Globus pallidus (tissue), 1 donor: ENCODE data around the gene DNAAF2.
"Not testable (repeated sequence)": the region's sequence is repeated elsewhere in the genome, so short reads cannot be mapped to it uniquely, and the experiment has no call there.

Source experiments
- DNase-seq: peaks from one replicate; pipeline ENCODE4 v3.0.0-alpha.2; 2015; ENCODE audit warnings: low spot score

The DNAAF2 gene

GRCh38 chr14:49621114-49621881, 13.7 kb downstream of the DNAAF2 start:
- no peak for DNase-seq

- peak; percentile 98 for DNase-seq
Observed at GRCh38 chr14:49620182-49621113, 14.6 kb downstream of the DNAAF2 start, which contains the start of the genes MGAT2 and RPL36AL. Gene MGAT2, plus strand, starts transcription at chr14:49620799. Its CDS starts 470 bp downstream, at chr14:49621269. Gene RPL36AL, minus strand, starts transcription at chr14:49620626. Its CDS starts 1,522 bp downstream, at chr14:49619104.

- no peak for DNase-seq
Observed at GRCh38 chr14:49619730-49620129, 15.3 kb downstream of the DNAAF2 start.

GRCh38 chr14:49619273-49619672, 15.8 kb downstream of the DNAAF2 start:
- DNase-seq = not testable (repeated sequence)

- no peak for DNase-seq
Observed at GRCh38 chr14:49617852-49618519, 17.1 kb downstream of the DNAAF2 start.

GRCh38 chr14:49615776-49616175, 19.3 kb downstream of the DNAAF2 start:
- no peak for DNase-seq

- DNase-seq = no peak
Observed at GRCh38 chr14:49614196-49614595, 20.8 kb downstream of the DNAAF2 start.

GRCh38 chr14:49612671-49613070, 22.4 kb downstream of the DNAAF2 start:
- DNase-seq = no peak

GRCh38 chr14:49612251-49612650, 22.8 kb downstream of the DNAAF2 start:
- DNase-seq = no peak

GRCh38 chr14:49607583-49607982, 27.5 kb downstream of the DNAAF2 start:
- no peak for DNase-seq

- peak; percentile 71 for DNase-seq
Observed at GRCh38 chr14:49598485-49599300, 36.4 kb downstream of the DNAAF2 start, which contains the start of gene LRR1. Gene LRR1, plus strand, starts transcription at chr14:49598940. Its CDS starts 81 bp downstream, at chr14:49599021.

- no peak for DNase-seq
Observed at GRCh38 chr14:49598189-49598484, 36.9 kb downstream of the DNAAF2 start.

GRCh38 chr14:49594347-49595091, 40.5 kb downstream of the DNAAF2 start:
- no peak for DNase-seq

- DNase-seq = no peak
Observed at GRCh38 chr14:49593016-49593415, 42.0 kb downstream of the DNAAF2 start.

GRCh38 chr14:49589387-49589786, 45.7 kb downstream of the DNAAF2 start:
- no peak for DNase-seq

- peak; percentile 64 for DNase-seq
Observed at GRCh38 chr14:49586673-49587460, 48.2 kb downstream of the DNAAF2 start.

GRCh38 chr14:49585803-49586672, 49.0 kb downstream of the DNAAF2 start, which contains the start of gene RPS29:
Gene RPS29, minus strand, starts transcription at chr14:49586380. Its CDS starts 34 bp downstream, at chr14:49586346.
- peak; percentile 97 for DNase-seq

GRCh38 chr14:49584981-49585640, 49.9 kb downstream of the DNAAF2 start:
- not testable (repeated sequence) for DNase-seq
